ENCODE results near the gene ASF1A. TPM values are rescaled to one million over a fixed set of nuclear protein-coding genes. Genes with fewer than 3 reads are reported as not detected.

The ASF1A gene
- 9.2 and 10.5 TPM in 2 replicates for total RNA-seq

DNA sequence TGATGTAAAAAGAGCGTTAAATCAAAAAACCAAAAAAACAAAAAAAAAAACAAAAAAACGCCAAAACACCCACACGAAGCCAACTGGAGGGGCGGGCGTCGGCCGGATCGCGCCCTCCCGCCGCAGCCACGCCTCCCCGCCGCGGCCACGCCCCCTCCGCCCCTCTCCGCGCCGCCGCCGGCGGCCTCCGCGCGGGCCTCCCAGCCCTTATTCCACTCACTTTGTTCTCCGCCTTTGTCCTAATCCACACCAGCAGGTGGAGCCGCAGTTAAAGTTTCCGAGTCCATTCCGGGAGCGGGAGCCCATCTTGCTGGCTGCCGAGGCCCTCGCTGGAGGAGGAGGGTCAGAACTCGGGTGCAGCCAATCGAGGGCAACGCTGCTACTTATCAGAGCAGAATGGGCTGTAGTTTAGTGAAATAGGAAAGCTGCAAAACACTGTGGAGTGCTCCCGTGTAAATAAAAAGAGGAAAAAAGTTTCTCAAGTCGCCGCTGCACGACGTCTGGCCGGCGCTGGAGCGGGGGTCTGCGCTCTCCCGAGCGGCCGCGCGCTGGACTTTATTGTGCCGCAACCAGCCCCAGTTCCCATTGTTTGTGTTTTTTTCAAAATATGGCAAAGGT, at the start of gene ASF1A:
Gene ASF1A, plus strand, starts transcription at position 346 of the 618 bp plus-strand sequence. Its CDS starts 262 bp downstream, at position 608.

DNA sequence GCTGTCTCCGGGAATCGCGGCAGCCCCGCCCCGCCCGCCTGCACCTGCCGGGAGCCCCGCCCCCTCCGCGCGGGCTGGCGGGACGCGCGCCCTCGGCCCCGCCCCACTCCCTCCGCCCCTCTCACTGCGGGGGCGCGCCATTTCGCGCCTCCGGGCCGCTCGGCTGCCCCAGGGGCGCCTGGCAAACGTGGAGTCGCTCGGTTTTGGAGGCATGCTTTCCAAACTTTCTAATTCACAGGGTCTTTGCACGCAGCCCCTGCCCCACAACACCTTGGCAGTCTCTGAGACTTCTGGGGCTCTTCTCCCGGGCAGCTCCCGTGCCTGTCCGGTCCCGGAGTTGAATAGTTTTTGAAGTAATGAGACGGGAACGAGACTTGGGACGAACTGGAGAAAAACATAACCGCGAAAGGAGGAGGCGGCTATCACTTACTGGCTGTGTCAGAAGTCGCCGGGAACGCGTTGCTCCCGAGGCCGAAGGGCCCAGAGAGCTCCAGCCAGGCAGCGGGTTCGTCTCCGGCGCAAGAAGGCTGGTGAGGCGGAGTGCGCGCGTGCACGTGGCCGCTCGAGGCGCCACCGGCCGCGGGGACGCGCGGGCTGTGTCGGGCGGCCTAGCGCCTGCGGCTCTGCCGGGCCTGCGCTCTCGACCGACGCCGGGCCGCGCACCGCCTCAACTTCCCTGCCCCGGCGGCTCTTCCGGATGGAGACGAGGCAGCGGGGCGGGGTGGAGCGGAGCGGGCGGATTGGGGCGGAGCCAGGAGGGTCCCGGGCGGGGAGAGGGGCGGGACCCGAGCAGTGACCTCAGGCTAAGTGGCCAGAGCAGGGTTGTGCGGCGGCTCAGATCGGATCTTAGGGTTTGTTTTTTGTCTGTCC, 40.7 kb downstream of the ASF1A start, which contains the start of gene MCM9:
Gene MCM9, minus strand, starts transcription at position 699 of the 870 bp plus-strand sequence. CDS start 3,436 bp downstream, outside the sequence.

Other genes with a start within 250 kb of the ASF1A start
- gene CEP85L, start 242.6 kb upstream of the ASF1A start, total RNA-seq: 3.0 and 8.8 TPM in 2 replicates
- 3.7 and 9.2 TPM in 2 replicates for gene MCM9, start 41.0 kb downstream of the ASF1A start, total RNA-seq
- gene FAM184A, start 184.5 kb downstream of the ASF1A start, total RNA-seq: not detected in 2 replicates

Data from pericardium fibroblast (primary cell).